ENCODE data around the gene ATP2A1. TPM values are rescaled to one million over a fixed set of nuclear protein-coding genes. Genes with fewer than 3 reads are reported as not detected.

Gene ATP2A1
- total and polyA plus RNA-seq, 2 of the 13 experiments (the other 11 are each of a cell fraction or from before 2014, with no cell fraction given): 3.2 to 12.5 TPM

DNA sequence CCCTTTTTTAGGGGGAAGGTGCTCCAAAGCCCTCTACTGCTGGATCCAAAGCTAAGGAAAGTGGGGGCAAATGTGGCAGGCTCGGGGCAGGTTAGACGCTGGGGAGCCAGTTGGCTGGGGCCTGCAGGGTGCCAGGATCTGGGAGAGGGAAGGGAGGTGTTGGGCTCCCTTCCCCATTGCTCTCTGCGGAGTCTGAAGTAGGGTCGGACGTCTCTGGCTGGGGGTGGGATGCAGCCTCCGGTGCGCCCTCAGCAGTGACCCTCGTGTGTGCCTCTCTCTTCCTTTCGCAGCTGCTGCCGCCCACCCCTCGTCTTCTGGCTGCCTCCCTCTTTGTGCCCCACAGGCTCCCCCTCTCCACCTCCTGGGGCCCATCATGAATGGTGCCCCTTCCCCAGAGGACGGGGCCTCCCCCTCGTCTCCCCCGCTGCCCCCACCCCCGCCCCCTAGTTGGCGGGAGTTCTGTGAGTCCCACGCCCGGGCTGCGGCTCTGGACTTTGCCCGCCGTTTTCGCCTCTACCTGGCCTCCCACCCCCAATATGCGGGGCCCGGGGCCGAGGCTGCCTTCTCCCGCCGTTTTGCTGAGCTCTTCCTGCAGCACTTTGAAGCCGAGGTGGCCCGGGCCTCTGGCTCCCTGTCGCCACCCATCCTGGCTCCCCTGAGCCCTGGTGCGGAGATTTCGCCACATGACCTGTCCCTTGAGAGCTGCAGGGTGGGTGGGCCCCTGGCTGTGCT, 12.4 kb upstream of the ATP2A1 start (continued):
- TF ChIP-seq FOXK1 (CRISPR knock-in tag; IDR thresholded peaks at IDR 0.05; ENCODE audit: borderline replicate concordance, low read depth) (no peak), TMF1 (CRISPR knock-in tag; IDR thresholded peaks at IDR 0.05; ENCODE audit: low read depth) (no peak), ZNF224 (CRISPR knock-in tag; IDR thresholded peaks at IDR 0.05) (no peak), EED (CRISPR knock-in tag; IDR thresholded peaks at IDR 0.05) (no peak), EZH2 (conservative IDR thresholded peaks at IDR 0.05; ENCODE audit: low read depth, low read length) (no peak), SMAD1 (CRISPR knock-in tag; IDR thresholded peaks at IDR 0.05; ENCODE audit: borderline replicate concordance, low read depth) (no peak), MED13 (CRISPR knock-in tag; IDR thresholded peaks at IDR 0.05) (no peak; the same call in 1 of the 2 replicates), ZNF251 (CRISPR knock-in tag; IDR thresholded peaks at IDR 0.05) (no peak), ZNF788 (CRISPR knock-in tag; IDR thresholded peaks at IDR 0.05; ENCODE audit: borderline replicate concordance) (no peak), HOXA9 (CRISPR knock-in tag; IDR thresholded peaks at IDR 0.05; ENCODE audit: borderline replicate concordance) (no peak), MIER2 (CRISPR knock-in tag; IDR thresholded peaks at IDR 0.05) (no peak), ZNF569 (CRISPR knock-in tag; IDR thresholded peaks at IDR 0.05; ENCODE audit: borderline replicate concordance) (no peak), ZNF350 (CRISPR knock-in tag; IDR thresholded peaks at IDR 0.05; ENCODE audit: borderline replicate concordance, low read depth) (no peak), NBN (conservative IDR thresholded peaks at IDR 0.05) (no peak), SCMH1 (CRISPR knock-in tag; IDR thresholded peaks at IDR 0.05; ENCODE audit: borderline replicate concordance) (no peak), ZSCAN22 (CRISPR knock-in tag; IDR thresholded peaks at IDR 0.05) (no peak)
- TF ChIP-seq, protein P1, sequence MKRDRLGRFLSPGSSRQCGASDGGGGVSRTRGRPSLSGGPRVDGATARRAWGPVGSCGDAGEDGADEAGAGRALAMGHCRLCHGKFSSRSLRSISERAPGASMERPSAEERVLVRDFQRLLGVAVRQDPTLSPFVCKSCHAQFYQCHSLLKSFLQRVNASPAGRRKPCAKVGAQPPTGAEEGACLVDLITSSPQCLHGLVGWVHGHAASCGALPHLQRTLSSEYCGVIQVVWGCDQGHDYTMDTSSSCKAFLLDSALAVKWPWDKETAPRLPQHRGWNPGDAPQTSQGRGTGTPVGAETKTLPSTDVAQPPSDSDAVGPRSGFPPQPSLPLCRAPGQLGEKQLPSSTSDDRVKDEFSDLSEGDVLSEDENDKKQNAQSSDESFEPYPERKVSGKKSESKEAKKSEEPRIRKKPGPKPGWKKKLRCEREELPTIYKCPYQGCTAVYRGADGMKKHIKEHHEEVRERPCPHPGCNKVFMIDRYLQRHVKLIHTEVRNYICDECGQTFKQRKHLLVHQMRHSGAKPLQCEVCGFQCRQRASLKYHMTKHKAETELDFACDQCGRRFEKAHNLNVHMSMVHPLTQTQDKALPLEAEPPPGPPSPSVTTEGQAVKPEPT (CRISPR knock-in tag; IDR thresholded peaks at IDR 0.05; ENCODE audit: low read depth): no peak
- TF ChIP-seq, protein P2, sequence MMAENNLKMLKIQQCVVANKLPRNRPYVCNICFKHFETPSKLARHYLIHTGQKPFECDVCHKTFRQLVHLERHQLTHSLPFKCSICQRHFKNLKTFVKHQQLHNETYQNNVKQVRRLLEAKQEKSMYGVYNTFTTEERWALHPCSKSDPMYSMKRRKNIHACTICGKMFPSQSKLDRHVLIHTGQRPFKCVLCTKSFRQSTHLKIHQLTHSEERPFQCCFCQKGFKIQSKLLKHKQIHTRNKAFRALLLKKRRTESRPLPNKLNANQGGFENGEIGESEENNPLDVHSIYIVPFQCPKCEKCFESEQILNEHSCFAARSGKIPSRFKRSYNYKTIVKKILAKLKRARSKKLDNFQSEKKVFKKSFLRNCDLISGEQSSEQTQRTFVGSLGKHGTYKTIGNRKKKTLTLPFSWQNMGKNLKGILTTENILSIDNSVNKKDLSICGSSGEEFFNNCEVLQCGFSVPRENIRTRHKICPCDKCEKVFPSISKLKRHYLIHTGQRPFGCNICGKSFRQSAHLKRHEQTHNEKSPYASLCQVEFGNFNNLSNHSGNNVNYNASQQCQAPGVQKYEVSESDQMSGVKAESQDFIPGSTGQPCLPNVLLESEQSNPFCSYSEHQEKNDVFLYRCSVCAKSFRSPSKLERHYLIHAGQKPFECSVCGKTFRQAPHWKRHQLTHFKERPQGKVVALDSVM (CRISPR knock-in tag; IDR thresholded peaks at IDR 0.05): peak; percentile 56; the same call in 1 of the 2 replicates
- TF ChIP-seq, protein P3, sequence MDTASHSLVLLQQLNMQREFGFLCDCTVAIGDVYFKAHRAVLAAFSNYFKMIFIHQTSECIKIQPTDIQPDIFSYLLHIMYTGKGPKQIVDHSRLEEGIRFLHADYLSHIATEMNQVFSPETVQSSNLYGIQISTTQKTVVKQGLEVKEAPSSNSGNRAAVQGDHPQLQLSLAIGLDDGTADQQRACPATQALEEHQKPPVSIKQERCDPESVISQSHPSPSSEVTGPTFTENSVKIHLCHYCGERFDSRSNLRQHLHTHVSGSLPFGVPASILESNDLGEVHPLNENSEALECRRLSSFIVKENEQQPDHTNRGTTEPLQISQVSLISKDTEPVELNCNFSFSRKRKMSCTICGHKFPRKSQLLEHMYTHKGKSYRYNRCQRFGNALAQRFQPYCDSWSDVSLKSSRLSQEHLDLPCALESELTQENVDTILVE (CRISPR knock-in tag; IDR thresholded peaks at IDR 0.05): peak; percentile 52; the same call in 1 of the 2 replicates
- TF ChIP-seq, protein P4, sequence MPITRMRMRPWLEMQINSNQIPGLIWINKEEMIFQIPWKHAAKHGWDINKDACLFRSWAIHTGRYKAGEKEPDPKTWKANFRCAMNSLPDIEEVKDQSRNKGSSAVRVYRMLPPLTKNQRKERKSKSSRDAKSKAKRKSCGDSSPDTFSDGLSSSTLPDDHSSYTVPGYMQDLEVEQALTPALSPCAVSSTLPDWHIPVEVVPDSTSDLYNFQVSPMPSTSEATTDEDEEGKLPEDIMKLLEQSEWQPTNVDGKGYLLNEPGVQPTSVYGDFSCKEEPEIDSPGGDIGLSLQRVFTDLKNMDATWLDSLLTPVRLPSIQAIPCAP (CRISPR knock-in tag; IDR thresholded peaks at IDR 0.05; ENCODE audit: low read depth): no peak
- TF ChIP-seq, protein P5, sequence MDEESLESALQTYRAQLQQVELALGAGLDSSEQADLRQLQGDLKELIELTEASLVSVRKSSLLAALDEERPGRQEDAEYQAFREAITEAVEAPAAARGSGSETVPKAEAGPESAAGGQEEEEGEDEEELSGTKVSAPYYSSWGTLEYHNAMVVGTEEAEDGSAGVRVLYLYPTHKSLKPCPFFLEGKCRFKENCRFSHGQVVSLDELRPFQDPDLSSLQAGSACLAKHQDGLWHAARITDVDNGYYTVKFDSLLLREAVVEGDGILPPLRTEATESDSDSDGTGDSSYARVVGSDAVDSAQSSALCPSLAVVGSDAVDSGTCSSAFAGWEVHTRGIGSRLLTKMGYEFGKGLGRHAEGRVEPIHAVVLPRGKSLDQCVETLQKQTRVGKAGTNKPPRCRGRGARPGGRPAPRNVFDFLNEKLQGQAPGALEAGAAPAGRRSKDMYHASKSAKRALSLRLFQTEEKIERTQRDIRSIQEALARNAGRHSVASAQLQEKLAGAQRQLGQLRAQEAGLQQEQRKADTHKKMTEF (CRISPR knock-in tag; IDR thresholded peaks at IDR 0.05): peak; percentile 42

All from HepG2 (cell line).